Measurements from ENCODE around the gene CD207. TPM values are rescaled to one million over a fixed set of nuclear protein-coding genes. Genes with fewer than 3 reads are reported as not detected.

Gene CD207
- total RNA-seq, 1 donor from 2014 or later = not detected

DNA sequence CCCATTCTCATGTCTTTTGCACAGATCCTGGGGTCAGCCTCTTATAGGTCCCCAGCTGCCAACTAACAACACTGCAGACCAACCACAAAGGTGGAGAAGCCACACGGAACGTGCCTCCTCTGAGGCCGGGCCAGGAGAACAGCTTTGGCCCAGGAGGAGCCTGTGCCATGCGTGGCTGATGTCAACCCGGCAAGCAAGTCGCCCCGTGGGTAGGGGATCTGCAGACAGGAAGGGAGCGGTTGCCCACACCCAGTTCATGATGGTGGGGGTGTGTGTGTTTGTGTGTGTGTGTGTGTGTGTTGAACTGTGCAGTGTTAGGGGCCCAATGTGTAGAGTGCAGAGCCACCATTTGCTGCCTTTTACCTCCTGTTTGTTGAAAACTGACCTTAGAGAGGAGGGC is 12.8 kb downstream of the CD207 start:
- no peak overlapping the region for H3K4me3 ChIP-seq (ENCODE audit: low read depth, low read length)
- TF ChIP-seq, protein P1, sequence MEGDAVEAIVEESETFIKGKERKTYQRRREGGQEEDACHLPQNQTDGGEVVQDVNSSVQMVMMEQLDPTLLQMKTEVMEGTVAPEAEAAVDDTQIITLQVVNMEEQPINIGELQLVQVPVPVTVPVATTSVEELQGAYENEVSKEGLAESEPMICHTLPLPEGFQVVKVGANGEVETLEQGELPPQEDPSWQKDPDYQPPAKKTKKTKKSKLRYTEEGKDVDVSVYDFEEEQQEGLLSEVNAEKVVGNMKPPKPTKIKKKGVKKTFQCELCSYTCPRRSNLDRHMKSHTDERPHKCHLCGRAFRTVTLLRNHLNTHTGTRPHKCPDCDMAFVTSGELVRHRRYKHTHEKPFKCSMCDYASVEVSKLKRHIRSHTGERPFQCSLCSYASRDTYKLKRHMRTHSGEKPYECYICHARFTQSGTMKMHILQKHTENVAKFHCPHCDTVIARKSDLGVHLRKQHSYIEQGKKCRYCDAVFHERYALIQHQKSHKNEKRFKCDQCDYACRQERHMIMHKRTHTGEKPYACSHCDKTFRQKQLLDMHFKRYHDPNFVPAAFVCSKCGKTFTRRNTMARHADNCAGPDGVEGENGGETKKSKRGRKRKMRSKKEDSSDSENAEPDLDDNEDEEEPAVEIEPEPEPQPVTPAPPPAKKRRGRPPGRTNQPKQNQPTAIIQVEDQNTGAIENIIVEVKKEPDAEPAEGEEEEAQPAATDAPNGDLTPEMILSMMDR (conservative IDR thresholded peaks at IDR 0.05; ENCODE audit: low read depth, low read length) = no peak
- no peak for DNase-seq (ENCODE audit: low read depth)

DNA sequence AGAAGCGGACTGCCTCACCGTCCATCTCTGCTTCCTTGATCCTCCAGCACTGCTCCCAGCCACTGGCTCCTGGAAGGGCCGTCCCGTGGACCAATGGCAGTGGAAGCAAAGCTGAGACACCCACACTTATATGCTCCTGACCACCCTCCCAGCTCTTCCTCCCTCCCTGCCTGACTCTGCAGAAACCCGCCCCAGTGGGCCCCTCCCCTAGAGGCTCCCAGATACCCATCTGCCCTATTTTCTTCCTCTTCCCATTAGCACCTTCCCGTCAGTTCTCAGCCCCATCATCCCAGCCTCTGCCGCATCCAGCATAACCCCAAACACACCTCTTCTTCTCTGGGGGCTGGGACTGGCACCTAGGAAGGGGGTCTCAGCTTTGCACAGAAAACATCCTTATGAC is 15.1 kb downstream of the CD207 start, which contains the start of gene CLEC4F:
TSS of gene CLEC4F (minus strand) at position 101 of the 400 bp plus-strand sequence. CDS start at position 25, 76 bp downstream.
- DNase-seq (ENCODE audit: low read depth) = no peak
- no peak within 1 kb of the TSS for H3K4me3 ChIP-seq (ENCODE audit: low read depth, low read length)
- TF ChIP-seq, protein P1 (conservative IDR thresholded peaks at IDR 0.05; ENCODE audit: low read depth, low read length) = no peak

DNA sequence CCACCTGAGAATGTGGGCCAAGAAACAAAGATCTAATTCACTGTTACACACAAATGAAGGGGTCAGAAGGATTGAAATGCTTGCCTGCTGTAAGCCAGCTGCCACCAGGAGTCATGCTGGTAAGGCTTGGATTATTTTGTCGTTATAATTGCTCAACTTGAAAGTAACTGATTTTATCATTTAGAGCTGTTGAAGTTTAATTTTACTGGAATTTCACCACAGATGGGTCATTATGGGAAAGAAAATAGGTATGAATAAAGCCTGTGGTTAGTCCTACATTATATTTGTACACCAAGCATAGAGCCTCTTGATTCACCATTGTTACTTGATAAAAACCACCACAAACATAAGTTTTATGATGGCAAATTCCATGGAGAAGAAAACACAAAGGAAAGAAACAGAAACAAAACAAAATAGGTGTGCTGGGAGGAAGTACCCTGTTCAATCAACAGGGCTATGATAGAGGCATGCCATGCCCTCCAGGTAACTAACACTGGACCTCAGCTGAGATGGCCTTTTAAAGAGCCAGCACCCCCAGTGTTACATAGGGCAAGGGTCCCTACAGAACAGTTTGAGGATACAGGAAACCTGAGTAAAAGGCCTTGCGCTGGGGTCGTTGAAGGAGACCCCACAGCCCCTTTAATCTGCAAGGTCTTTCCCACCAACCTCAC is 18.2 kb downstream of the CD207 start:
- TF ChIP-seq, protein P1 (conservative IDR thresholded peaks at IDR 0.05; ENCODE audit: low read depth, low read length) = no peak
- DNase-seq (ENCODE audit: low read depth) = no peak
- no peak overlapping the region for H3K4me3 ChIP-seq (ENCODE audit: low read depth, low read length)

DNA sequence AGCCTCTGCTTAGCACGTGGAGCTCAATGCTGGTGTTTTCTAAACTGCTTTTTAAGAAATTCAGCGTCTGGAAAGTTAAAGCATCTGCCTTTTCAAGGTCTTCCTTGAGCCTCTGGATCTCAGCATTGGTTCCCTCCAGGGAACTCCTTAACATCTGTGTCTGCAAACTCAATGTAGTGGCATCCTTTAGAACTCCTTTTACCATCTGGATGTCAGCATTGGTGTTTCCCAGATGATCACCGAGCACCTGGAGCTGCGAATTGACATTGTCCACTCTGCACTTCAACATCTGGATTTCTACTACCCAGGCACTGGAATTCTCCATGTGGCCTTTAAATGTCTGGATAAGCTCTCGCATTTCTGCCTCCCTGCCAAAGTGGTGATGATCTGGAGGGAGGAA is 18.9 kb downstream of the CD207 start:
- no peak for DNase-seq (ENCODE audit: low read depth)
- no peak overlapping the region for H3K4me3 ChIP-seq (ENCODE audit: low read depth, low read length)
- TF ChIP-seq, protein P1 (conservative IDR thresholded peaks at IDR 0.05; ENCODE audit: low read depth, low read length) = no peak

DNA sequence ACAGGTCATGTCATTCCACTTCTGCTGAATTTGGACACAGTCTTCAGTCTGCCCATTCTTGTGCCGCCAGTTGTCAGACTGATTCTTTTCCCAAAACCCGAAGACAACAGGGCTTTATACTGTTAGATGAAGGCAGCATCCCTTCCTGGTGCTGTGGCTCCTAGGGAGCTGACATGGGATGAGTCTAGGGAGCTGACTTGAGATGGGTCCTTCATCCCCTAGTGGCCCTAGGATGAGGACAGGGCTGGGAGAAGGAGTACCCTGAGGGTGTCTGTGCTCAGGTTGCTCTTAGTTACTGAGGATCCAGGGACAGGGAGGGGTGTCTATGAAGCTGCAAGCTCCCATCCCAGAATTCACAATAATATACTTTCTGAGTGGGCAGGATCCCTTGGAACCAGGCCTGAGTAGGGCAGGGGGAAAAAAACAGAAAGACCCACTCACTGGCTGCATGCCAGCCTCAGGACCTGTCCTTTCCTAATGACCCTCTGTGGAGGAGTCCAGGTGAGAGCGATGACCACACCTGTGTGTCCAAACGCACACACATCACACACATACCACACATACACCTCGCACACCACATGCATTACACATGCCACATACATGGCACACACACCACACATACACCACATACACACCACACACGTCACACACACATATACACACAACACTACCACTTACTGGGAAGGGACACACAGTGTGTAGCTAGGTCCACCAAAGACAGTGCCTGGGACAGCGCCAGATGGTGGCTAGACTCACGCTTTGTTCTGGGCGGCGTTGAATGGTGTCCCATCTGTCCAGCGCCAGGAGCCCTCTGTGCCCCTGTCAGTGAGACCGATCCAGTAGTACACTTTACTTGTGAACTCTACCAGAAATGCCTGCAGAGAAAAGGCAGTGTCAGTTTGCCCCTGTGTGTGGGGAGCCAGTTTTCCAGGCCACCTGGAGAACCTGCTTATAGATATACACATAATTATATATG is 26.3 kb downstream of the CD207 start:
- H3K4me3 ChIP-seq (ENCODE audit: low read depth, low read length) = no peak overlapping the region
- TF ChIP-seq, protein P1 (conservative IDR thresholded peaks at IDR 0.05; ENCODE audit: low read depth, low read length) = no peak
- DNase-seq (ENCODE audit: low read depth) = no peak

DNA sequence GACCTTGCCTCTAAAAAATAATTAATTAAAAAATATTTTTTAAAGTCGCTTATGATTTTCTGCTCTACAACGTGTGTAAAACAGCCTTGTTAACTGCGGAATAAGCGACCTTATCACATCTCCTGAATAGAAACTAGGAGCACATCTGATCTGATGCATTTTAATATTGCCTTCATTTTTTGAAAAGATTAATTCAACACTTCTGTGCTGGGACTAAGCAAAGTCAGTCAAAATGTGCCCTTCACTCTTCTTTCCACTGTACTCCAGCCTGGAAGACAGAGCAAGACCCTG is 27.8 kb downstream of the CD207 start:
- TF ChIP-seq, protein P1 (conservative IDR thresholded peaks at IDR 0.05; ENCODE audit: low read depth, low read length) = no peak
- DNase-seq (ENCODE audit: low read depth) = no peak
- no peak overlapping the region for H3K4me3 ChIP-seq (ENCODE audit: low read depth, low read length)

Data from epithelial cell of proximal tubule (primary cell).